GM18517 (cell line): ENCODE results near the gene UTP15.
A peak's percentile ranks its signal among the peaks of the same experiment; 100 is the strongest.

ENCODE experiments used
- ATAC-seq: cut with Tn5 transposase; IDR thresholded peaks from one replicate; pipeline ENCODE4 v1.9.1; 2021; ENCODE audit warnings: mild to moderate bottlenecking, moderate library complexity; ENCODE audit not compliant: unreplicated experiment

The UTP15 gene

DNA sequence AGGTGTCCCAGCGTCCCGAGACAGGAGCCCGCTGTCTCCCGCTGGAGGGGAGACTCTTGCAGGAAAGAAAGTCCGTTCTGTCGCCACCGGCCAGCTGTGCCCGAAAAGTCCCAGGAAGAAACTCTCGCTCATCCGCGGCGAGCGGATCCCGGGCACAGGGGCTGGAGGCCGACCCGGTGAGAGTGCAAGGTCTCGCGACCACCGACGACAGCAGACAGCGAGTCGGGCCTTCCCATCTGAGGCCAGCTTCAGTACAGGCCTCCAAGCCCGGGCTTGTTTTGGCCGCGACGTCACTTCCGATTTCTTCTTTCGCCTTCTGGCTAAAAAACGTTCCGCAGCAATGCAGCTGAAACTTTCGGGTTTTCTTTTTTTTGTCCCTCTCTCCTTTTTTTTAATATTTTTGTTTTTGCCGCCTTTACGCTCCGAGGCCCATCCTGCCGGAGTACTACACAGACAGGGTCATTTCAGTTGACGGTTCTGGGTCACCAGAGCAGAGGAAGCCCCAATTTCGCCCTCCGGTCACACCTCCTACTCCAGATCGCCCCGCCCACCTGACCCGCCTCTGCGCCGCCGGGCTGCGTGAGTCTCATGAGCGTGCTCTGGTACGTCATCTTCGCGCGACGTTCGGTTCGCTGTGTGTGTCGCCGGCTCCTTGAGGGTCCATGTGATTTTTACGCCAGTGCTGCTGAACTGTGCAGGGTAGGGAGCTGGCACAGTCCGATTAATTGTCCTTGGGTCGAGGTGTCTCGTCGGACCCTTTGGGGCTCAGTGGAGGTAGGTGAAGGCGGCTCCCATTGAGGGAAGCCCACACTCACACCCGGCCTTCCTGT lies at the start of gene UTP15, which contains the start of gene ANKRA2:
TSS of gene UTP15 (plus strand) at position 605 of the 830 bp plus-strand sequence. CDS start 1,602 bp downstream, outside the sequence.
TSS of gene ANKRA2 (minus strand) at position 501 of the 830 bp plus-strand sequence. CDS start 2,758 bp downstream, outside the sequence.
- ATAC-seq, result peak; percentile 93

DNA sequence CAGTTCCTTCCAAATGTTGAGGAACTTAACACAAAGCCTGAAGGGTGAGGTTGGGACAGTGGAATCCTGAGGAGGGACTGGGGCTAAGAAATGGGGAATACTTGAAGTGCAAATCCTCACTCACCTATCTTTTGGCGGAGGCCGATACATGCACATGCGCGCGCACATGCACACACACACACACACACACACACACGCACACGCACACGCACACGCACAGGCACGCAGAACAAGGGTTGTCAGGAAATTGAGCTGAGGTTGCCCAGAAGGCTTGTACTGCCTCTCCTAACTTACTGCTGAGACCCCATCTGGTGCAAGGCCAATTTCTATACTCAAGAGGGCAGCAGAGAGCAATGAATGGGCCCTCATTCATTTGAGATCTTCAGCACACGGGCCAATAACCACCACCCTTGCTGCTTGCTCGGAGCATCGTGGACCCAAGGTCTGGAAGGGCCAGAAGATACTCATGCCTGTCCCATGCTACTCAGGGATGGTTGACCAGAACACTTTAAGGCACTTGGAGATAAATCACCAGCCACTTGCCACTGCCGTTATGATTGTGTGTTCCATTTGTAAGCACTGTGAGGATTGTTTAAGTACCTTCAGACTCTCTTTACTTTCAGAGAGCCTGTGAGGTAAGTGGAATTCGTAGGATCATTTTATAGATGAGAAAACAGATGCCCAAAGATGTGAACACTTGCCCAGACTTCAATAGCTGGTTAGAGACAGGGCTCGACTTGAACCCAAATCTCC lies 45.8 kb upstream of the UTP15 start:
- ATAC-seq, result peak; percentile 97

DNA sequence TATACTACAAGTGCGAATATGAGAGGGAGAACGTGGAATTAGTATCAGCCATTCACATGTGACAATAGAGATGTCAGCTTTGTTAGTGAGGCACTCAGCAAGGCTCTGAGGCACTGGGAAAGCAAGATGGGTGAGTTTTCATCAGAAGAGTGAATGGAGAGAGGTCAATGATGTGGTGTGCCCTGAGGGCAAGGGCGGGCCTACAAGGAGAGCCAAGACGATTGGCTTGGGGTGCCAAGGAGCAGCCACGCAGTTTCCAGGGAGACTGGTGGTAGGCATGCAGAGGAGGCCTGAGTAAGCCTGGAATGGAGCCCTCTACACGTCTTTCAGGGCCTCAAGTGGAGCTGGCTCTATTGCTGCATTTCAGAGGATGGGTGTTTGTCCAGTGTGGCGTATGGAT lies 42.6 kb upstream of the UTP15 start:
- no peak for ATAC-seq

GRCh38 chr5:73523861-73524260 lies 41.7 kb upstream of the UTP15 start:
- no peak for ATAC-seq

DNA sequence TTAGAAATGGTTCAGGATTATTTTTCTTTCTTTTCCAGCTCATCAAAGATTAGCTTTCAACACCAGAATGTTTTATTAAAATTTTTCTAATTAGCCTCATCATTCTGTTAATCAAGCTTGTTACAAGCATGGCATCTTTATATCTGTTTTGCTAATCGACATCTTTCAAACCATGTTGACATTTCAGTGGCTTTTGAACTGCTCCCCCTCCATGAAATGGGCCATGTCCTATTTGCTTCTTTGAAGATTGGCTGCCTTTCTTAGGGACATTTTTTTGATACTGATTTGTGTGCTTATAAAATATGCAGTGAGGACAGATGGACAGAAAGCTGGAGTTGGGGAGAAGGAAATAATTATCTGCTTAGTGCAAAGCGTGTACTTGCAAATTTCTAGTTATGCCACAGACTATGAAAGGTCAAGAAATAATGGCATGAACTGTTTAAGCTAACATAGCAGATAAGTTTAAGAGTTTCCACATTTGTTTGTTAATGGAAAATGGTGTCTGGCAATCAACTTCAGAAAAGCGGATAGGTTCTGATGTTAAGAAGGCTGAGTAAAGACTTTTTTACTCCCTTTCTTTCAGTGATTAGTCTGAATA lies 39.8 kb upstream of the UTP15 start:
- no peak for ATAC-seq

- no peak for ATAC-seq
Observed at GRCh38 chr5:73528248-73528647, 37.3 kb upstream of the UTP15 start.

DNA sequence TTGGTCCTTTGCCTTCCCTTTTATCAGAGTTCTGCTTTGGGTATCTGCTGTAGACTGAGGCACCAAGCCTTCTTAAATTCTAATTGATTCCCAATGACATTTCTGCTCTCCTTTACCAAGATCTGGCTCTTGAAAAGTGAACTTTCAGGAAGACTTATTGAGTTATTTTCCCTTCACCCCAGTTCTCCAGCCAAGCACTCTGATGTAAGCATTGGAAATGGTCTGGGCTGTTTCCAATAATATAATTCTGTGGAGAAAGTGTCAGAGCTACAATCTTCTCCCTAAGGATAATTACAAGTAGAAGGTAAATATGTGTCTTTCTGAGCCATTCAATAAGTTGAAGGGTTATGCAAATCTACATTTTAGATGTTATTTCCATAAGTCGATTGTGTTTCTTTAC lies 36.5 kb upstream of the UTP15 start:
- no peak for ATAC-seq

- ATAC-seq, result no peak
Observed at GRCh38 chr5:73531356-73531755, 34.2 kb upstream of the UTP15 start.

DNA sequence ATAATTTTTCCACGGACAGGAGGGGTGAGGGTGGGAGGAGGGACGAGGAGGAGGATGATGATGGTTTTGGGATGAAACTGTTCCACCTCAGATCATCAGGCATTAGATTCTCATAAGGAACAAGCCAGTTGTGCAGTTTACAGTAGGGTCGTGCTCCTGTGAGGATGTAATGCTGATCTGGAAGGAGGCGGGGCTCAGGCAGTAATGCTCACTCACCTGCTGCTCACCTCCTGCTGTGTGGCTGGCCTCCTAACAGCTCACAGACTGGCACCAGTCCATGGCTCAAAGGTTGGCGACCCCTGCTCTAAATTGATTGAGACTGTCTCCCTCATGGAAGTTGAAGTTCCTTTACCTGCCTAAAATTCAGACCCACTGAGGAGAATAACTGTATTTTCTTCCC lies 33.3 kb upstream of the UTP15 start:
- ATAC-seq, result no peak

GRCh38 chr5:73534011-73534644 lies 31.4 kb upstream of the UTP15 start:
- ATAC-seq, result no peak

GRCh38 chr5:73534971-73535370 lies 30.6 kb upstream of the UTP15 start:
- no peak for ATAC-seq

- ATAC-seq, result no peak
Observed at GRCh38 chr5:73539730-73540129, 25.8 kb upstream of the UTP15 start.

DNA sequence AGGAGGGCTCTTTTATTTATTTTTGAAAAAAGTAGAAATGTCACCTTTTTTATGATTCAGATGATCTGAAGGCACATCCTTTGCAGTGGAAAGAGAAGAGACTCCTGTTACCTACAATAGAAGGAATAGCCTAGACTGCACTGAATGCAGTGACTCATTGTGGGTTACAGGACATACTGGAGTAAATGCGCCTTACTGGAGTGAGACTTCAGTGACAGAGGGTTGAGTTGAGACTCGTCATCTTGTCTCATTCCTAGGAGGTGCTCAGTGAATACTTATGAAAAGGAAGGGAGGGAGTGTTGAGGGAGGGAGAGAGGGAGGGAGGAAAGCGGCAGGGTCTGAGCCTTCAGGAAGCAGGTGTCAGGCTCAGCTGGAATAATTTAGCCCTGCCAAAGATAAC lies 25.4 kb upstream of the UTP15 start:
- no peak for ATAC-seq

GRCh38 chr5:73542020-73542419 lies 23.5 kb upstream of the UTP15 start:
- ATAC-seq, result no peak

DNA sequence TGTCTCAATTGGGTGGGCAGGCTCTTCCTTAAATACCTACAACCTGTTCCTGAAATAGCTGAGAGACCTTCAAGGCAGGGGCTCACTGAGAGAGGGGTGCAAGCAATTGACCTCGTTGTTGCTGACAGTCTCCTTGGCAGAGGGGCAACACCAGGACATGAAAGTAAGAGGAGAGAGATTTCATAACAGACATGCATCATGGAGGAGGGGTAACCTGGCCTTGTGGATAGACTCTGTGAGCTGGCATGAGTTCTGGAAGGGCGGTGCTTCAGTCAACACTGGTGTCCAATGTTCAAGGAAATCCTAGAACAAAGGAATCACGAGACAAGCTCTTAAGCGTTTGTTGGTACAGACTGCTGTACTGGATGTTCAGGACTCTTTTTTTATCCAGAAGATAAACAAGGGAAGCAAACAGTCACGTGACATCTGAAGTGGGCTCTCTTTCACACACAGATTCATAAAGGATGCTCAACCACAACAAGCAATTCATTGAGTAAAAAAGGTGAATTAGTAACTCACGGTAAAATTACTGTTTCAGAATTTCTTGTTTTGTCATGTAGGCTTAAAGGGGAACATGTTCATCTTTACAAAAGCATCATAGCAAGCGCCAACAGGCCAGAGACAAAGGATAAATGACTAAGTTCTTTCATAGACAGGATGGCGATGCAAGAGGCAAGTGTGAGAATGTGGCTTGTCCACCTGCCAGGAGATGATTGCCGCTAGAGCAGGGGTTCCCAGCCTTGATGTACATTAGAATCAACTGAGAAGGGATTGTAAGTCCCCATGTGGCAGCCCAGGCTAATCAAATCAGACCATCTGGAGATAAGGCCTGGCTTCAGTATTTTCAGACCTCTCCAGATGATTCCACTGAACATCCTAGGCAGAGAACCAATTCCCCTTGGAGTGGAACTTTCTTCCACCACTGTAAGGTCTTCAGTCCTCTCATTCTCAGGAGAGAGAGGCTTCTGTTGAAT lies 20.8 kb upstream of the UTP15 start:
- ATAC-seq, result no peak

GRCh38 chr5:73545403-73545779 lies 20.2 kb upstream of the UTP15 start:
- ATAC-seq, result no peak

DNA sequence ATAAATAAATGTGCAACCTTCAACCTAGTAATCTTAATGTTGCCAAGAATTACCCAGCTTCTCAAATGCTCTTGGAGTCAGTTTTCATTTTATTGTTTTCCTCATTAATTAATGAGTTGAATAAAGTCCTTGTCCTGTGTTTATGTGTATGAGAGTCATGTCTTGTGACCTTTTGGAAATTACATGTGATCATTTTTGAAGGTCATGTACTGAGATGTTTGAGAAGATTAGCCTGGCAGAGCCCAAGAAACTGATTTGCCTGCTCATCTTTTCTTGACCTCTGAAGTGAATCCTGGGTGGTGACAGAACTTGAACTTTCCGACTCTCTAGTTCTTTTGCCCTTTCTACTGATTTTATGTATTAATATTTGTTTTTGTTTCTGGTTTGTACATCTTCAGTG lies 15.5 kb upstream of the UTP15 start:
- ATAC-seq, result no peak

GRCh38 chr5:73552642-73553041 lies 12.9 kb upstream of the UTP15 start:
- ATAC-seq, result no peak

DNA sequence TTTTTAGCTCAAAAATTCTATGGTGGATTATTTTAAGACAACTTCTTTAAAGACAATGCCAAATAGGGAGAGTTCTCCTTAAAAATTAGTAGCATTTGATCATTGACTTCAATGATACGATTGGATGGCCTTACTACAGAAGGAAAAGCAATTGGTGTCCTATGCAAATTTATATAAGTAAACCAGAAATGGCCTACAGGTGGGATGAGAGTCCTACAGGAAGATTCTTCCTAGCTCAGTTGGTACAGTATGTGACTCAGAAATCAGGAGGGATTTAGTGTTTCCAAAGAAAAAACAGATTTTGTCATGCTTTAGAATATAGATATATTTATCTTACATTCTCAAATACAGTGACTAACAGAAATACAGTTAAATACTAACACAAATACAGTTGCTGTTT lies 6.6 kb upstream of the UTP15 start:
- no peak for ATAC-seq

DNA sequence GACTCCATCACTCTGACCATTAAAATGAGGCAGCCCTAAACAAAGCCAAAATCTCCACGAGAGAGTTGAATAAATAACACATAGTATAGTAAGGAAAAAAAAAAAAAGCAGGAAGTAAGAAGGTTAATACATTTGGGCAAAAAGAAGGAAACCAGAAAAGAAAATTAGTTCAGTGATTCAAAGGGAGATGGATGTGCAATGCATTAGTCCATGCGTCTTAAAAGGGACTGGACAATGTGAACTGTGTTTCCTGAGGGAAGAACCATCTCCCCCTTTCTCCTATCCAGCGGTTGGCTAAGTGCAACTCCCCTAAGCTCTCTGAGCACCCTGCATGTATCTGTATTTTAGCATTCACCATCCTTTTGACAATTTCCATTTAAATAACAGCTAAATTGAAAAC lies 1.5 kb upstream of the UTP15 start:
- no peak for ATAC-seq
